Measurements from ENCODE around the gene BRWD1. TPM values are rescaled to one million over a fixed set of nuclear protein-coding genes. Genes with fewer than 3 reads are reported as not detected.

BRWD1 gene
- total and polyA plus RNA-seq, 7 donors, result 8.3 to 92.5 (median 53.5) TPM

DNA sequence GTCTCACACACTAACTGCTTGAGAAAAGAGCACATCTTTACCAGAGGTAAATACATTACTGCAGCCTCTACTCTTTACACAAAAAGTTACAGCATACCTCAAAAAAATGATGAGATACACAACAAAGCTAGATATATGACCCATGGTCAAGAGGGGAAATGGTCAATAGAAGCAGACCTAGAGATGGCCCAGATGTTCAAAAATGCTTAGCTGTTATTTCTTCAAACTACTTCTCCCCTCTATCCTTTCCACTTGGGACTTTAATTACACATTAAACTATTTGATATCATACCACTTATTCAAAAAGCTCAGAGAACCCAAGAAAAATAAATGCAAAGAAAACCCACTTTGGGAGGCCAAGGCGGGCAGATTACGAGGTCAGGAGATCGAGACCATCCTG, 12.8 kb downstream of the BRWD1 start:
- H3K36me3 ChIP-seq, result peaks cover 10 to 67% (median 17%) of the 10 kb centered on the region in 4 donors
- peaks cover 0 to 1% (median 0%) of the 10 kb centered on the region in 4 donors for H3K9me3 ChIP-seq
- no peak for TF ChIP-seq POLR2A (IDR thresholded peaks at IDR 0.05)
- TF ChIP-seq, protein P1, sequence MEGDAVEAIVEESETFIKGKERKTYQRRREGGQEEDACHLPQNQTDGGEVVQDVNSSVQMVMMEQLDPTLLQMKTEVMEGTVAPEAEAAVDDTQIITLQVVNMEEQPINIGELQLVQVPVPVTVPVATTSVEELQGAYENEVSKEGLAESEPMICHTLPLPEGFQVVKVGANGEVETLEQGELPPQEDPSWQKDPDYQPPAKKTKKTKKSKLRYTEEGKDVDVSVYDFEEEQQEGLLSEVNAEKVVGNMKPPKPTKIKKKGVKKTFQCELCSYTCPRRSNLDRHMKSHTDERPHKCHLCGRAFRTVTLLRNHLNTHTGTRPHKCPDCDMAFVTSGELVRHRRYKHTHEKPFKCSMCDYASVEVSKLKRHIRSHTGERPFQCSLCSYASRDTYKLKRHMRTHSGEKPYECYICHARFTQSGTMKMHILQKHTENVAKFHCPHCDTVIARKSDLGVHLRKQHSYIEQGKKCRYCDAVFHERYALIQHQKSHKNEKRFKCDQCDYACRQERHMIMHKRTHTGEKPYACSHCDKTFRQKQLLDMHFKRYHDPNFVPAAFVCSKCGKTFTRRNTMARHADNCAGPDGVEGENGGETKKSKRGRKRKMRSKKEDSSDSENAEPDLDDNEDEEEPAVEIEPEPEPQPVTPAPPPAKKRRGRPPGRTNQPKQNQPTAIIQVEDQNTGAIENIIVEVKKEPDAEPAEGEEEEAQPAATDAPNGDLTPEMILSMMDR (IDR thresholded peaks at IDR 0.05), result no peak
- no peak for TF ChIP-seq EP300 (IDR thresholded peaks at IDR 0.05)
- TF ChIP-seq POLR2AphosphoS5 (IDR thresholded peaks at IDR 0.05), result no peak
- H3K4me1 ChIP-seq, result peaks cover 0 to 17% (median 5%) of the 10 kb centered on the region in 4 donors
- no peak overlapping the region for H3K27ac ChIP-seq
- WGBS, 2 donors, result 96 to 98% methylated on average over 3 of the region's 3 CpGs
- intact Hi-C loops (cut with DNase I), result no loop called here
- H3K27me3 ChIP-seq, result no peaks in the 10 kb centered on the region
- DNase-seq, result no peak
- no peak overlapping the region for H3K4me3 ChIP-seq

DNA sequence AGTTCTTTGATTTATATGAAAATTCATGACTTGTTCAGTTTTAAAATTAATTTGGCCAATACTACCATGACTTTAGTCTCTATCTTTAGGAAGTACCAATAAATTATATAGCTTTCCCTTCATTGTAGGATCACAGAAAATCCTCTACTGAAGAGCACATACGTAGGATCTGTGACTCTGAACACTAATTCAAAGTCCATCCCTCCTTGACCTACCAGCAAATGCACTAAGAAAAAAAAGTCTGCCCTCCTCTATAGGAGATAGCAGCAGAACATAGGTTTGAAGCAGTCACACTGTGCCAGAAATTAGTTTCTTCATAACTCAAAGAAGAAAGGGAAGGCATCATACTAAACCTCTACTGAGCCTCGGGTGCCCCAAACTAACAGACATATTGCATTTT, 16.5 kb downstream of the BRWD1 start:
- DNase-seq, result no peak
- Histone ChIP-seq H3K9me3 (peaks cover 0 to 1% (median 0%) of the 10 kb centered on the region in 4 donors), H3K4me3 (no peak overlapping the region), H3K4me1 (peaks cover 0 to 17% (median 5%) of the 10 kb centered on the region in 4 donors), H3K27me3 (no peaks in the 10 kb centered on the region), H3K36me3 (peaks cover 16 to 82% (median 28%) of the 10 kb centered on the region in 4 donors), H3K27ac (no peak overlapping the region)
- TF ChIP-seq, protein P1 (IDR thresholded peaks at IDR 0.05), result no peak
- TF ChIP-seq POLR2A (IDR thresholded peaks at IDR 0.05) (no peak), EP300 (IDR thresholded peaks at IDR 0.05) (no peak), POLR2AphosphoS5 (IDR thresholded peaks at IDR 0.05) (no peak)
- intact Hi-C loops (cut with DNase I), result no loop called here
- 49 to 90% methylated on average over 2 of the region's 2 CpGs for WGBS, 2 donors

DNA sequence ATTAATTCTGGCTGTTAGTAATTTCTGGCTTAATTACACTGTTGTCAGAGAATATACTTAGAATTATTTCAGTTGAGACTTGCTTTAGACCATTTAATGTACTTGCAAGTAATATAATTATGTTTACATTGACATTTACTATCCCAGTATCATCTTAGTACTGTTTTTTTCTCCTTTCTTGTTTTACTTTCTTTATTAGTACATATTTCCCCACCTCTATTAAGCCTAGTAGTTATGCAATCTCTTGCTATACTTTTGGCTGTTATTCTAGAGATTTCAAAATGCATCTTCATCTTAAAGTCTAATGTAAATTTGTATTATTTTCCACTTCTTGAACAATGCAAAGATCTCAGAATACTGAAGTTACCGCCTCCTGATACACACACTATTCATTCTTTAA, 24.4 kb downstream of the BRWD1 start:
- Histone ChIP-seq H3K4me1 (no peaks in the 10 kb centered on the region), H3K27ac (no peak overlapping the region), H3K27me3 (no peaks in the 10 kb centered on the region), H3K4me3 (no peak overlapping the region), H3K9me3 (no peaks in the 10 kb centered on the region), H3K36me3 (peaks cover 12 to 82% (median 28%) of the 10 kb centered on the region in 4 donors)
- intact Hi-C loops (cut with DNase I), result no loop called here
- 97 to 99% methylated on average over 1 of the region's 1 CpG for WGBS, 2 donors
- no peak for DNase-seq
- TF ChIP-seq POLR2AphosphoS5 (IDR thresholded peaks at IDR 0.05), result no peak
- TF ChIP-seq EP300 (IDR thresholded peaks at IDR 0.05), result no peak
- TF ChIP-seq, protein P1 (IDR thresholded peaks at IDR 0.05), result no peak
- TF ChIP-seq POLR2A (IDR thresholded peaks at IDR 0.05), result no peak

DNA sequence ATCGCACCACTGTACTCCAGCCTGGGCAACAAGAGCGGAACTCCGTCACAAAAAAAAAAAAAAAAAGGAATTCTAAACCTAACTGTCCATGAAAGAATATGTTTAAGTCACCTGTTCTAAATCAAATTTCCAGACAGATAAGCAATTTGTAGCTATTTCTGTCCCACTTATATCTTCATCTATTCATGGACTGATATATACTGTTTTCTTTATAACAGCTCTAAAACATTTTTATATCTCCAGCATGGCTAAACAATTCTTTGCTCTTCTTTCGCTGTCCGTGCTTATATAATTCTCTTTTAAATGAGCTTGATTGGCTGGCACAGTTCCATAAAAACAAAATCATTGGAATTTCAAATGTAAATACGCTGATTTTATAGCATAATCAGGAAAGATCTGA, 30.5 kb downstream of the BRWD1 start:
- 82 to 89% methylated on average over 6 of the region's 6 CpGs for WGBS, 2 donors
- intact Hi-C loops (cut with DNase I), result no loop called here
- peaks cover 0 to 57% (median 8%) of the 10 kb centered on the region in 4 donors for H3K36me3 ChIP-seq

More for the DNA sequence above, 30.5 kb downstream of the BRWD1 start:
- H3K27ac ChIP-seq, result no peak overlapping the region
- no peaks in the 10 kb centered on the region for H3K4me1 ChIP-seq
- TF ChIP-seq POLR2AphosphoS5 (IDR thresholded peaks at IDR 0.05) (no peak), EP300 (IDR thresholded peaks at IDR 0.05) (no peak), POLR2A (IDR thresholded peaks at IDR 0.05) (no peak)
- TF ChIP-seq, protein P1 (IDR thresholded peaks at IDR 0.05), result no peak
- no peak overlapping the region for H3K4me3 ChIP-seq
- no peaks in the 10 kb centered on the region for H3K27me3 ChIP-seq
- H3K9me3 ChIP-seq, result no peaks in the 10 kb centered on the region
- DNase-seq, result no peak

Data from sigmoid colon (tissue), 7 donors.